Cardiac septum (tissue), 1 donor: Measurements from ENCODE around the gene POC1A. TPM values are rescaled to one million over a fixed set of nuclear protein-coding genes. Genes with fewer than 3 reads are reported as not detected.
A peak's percentile ranks its signal among the peaks of the same experiment; 100 is the strongest.

ENCODE experiments used
- DNase-seq: peaks from one replicate; pipeline ENCODE4 v3.0.0-alpha.2; 2020; ENCODE audit warnings: low spot score
- intact Hi-C: fragments of 100-400 bp; cut with DNase I; formaldehyde crosslinking; loops from one replicate; pipeline ENCODE4 v1.14.0; 2022
- total RNA-seq: library from RNA; stranded (reverse); fragmentation: NEBNext Ultra II Directional; extraction: Animal tissue kit (Norgen Biotek cat#: 25700); gene quantifications from one replicate; pipeline ENCODE4 v1.2.1, GENCODE V29; 2021
- donor health status: DM: no; HTN: no; CAD: no.

The POC1A gene
- total RNA-seq, 1 donor from 2014 or later = 1.5 TPM

DNA sequence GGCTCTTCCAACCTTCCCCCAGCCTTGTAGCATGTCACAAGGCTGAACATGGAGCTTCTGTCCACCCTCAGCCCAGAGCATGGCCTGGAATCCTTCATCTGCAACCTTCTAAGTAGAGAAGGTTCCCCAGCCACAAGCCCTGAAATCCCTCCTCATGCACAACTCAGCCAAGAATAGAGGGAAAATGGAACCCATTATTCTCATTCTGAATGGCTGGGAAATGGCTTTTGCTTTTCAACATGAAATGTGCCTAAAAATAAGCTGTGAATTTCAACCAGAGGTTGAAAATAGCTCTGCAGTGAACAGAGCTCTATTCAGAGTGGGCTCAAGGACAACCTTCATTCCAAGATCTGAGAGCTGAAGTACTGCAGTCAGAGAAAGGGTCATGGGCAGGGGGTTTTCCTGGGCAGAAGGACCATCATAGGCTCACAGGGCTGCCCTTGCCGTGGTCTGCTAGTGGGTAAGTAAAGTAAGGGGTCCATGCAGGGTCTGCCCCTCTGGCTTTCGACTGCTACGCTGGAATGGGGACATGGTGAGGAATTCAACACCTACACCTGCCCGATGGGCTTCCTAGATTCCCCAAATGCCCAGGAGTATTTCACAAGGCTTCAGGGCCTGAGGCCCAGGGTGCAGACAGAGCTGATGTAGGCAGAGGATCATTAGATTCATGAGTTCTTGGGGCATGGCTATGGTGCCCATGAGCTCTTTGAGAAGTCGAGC is 35.9 kb downstream of the POC1A start:
- DNase-seq = no peak
- intact Hi-C loops = no loop called here

DNA sequence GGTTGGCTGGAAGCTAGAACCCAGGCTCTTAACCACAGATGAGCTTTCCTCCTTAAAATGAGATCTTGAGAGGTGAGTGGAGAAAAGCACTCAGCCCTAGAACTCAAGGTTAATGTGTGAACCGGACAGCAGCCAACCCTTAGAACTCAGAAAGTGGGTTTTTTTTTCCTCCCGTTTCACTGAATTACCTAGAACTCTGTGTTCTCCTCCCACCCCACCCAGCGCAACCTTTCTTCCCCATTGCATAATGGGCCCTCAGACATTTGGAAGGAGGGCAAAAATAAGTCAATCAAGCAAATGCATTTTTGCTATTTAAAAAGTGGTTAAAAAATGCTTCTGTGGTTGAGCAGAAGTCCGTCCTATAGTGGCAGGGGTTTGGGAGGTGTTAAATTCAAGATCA is 36.7 kb downstream of the POC1A start:
- intact Hi-C loops = no loop called here
- DNase-seq = no peak

DNA sequence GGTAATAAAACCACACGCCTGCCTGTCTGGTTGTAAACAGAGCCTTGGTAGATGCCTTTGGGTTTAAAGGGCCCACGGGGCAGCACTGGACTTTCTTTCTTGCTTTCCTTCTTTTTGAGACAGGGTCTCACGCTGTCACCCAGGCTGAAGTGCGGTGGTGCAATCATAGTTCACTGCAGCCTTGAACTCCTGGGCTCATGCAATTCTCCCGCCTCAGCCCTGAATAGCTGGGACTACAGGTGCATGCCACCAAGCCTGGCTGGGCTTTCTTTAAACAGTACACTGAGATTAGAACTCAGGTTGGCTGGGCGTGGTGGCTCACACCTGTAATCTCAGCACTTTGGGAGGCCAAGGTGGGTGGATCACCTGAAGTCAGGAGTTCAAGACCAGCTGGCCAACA is 42.2 kb downstream of the POC1A start:
- intact Hi-C loops = no loop called here
- no peak for DNase-seq

DNA sequence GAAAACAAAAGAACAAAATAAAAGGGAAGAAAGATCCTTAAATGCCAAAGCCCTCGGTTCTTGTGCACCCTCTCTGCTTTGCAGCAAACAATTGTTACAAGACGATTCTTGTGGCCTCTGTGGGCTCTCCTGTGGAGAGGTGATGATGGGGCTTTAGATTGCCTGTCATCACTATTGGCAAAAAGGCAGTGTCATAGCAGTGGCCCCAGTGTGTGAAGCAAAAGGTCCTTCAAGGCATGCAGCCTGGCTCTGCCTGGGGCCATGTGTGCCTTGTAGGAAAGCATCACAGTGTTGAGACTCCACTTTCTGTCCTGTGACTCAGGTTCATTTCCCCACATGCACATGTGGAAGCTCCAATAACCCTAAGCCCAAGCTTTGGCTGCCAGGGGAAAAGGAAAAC is 43.7 kb downstream of the POC1A start:
- no peak for DNase-seq

DNA sequence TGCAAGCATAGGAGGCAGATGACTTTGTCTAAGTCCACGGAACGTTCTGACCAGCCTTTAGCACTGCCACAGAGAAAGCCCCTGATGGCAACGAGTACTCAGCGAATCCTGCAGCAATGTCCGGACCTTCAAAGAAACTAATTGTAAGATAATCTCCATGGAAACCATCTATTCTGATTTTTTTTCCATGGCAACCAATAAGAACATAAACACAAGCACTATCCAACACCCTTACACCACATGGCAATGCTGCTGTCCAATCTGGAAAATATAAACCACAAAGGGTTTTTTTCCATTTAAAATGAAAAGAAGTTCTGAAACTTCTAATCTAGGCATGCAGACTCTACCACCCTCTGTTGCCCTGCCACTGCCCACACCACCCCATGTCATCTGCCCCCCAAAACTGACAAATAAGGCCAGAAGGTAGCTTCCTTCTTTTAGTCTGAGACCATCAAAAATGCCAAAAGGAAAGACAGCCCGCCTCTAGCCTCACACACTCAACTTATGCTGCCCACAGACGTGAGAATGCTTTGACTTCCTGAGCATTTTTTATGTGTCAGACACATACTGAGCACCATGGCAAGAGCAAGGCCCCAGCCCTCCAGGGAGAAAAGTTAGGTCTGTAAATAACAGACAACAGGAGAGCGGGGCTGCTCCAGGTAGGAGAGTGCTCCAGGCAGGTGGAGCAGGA is 44.5 kb downstream of the POC1A start:
- intact Hi-C loops = no loop called here
- no peak for DNase-seq

More for the DNA sequence above, 43.7 kb downstream of the POC1A start:
- intact Hi-C loops = no loop called here

DNA sequence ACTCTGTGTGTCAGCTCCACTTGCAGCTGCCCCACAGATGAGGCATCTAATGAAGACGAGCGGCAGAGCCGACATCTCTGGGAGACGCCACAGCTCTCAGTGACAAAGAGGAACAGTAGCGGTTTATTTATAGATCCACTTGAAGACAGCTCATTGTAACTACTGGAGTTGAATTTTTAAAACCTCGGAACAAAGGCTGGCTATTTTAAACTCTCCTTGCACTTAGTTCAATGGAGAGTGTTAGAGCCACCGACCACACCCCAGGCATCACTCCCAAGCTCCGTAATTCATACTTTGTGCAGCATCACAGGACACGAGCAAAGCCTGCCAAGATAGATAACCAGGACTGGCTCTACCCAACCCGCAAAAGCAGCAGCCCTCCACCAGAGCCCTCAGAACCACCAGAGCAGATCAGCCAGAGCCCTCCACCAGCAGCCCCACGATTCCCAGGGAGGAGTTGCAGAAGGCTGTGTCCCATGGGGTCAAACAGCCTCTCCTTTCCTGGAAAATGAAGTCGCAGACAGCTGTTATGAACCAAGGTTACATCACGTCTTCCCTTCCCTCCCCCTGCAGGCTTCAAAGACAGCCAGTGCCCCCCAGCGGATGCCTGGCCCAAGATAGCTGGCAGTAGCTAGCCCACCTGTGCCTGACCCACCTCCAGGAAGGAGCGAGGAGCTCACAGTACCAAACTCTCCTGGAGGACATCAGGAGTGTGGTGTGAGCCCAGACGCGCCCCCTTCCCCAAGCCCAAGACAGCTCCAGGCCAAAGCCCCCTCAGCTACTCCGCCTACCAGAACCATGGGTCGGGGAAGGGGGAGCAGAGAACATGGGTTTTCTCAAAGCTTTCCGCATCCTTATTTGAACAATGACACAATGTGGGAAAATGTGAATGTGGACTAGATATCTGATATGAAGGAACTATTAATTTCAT is 45.7 kb downstream of the POC1A start:
- intact Hi-C loops = loop anchor here (1.0 kb wide), 2 partner anchors 52 to 103 kb away; partner anchors contain the start of gene DUSP7
- peak; percentile 85 for DNase-seq

DNA sequence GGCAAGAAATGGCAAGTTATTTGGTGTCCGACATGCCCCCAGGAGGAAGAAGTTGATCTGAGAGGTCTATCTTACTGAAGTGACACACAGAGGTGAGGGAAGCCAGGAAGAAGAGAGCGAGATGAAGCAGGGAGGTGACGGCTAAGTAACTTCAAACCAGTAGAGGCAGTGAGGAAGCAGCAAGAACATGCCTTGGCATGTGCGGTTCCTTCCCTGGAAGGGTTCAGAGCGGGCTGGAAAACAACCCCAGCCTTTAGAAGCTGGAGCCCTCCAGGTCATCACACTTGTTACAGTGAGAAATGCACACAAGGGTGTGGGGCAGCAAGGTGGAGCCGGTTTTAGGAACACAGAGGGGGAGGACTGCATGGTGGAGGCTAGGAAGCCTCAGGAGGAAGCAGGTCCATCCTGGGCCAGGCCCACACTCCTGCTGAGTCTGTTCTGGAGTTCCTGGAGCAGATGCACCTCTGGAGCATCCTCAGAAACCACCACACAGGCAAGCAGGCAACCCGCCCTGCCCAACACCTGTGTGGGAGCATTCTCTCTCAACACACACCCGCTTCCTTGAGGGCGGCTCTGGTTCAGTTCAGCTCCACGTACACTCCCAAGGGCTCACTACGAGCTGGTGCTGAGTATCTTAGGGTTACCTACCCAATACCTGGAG is 47.1 kb downstream of the POC1A start:
- no peak for DNase-seq
- intact Hi-C loops = no loop called here

DNA sequence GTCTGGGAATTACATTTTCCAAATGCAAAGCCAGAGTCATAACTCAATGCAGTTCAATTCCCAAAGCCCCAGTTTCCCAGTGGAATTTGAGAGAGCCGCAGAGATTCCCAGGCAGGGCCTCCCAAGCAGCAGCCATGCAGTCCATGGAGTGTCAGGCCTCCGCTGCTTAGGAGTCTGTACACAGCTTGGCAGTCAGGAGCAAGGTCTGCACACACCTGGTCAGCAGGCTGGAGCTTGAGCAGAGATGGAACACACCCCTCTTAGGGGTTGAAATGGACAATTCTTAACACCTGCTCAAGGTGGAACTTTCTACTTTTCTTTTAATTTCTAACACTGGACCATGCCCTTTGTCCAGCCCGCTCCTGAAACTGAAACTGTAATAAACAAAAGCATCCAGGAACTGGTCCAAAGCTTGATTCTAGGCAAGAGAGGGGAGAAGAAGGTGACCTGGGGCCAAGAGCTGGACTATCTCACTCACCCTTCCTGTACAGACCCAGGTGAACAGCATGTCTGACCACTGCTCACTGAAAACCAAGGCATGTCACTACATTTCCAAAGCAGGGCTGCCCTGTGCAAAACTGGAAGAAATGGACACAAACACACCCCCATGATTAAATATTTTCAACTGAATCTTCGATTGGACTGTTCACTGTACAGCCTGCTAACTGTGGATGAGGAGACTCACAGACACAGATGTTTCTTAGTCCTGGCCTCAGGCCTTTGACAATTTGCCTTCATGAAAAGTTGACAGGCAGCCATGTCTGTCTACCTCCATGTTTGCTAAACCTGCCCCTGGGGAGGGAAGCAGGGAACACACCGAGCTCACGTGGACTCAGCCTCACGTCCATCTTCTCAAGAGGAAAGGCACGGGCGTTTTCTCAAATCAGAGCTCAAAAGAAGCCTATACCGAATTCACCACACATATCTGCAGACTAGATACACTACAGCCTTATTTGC is 49.3 kb downstream of the POC1A start:
- DNase-seq = no peak
- intact Hi-C loops = no loop called here

DNA sequence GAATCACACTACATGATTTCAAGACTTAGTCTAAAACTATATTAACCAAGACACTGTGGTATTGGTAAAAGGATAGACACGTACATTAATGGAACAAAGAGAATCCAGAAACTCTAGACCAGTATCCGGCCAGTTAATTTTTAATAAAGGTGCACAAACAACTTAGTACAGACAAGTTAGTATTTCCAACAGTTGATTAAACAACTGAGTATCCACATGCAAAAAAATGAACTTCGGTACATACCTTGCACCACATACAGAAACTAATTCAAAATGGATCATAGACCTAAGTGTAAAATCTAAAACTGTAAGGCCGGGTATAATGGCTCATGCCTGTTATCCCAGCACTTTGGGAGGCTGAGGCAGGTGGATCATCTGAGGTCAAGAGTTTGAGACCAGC is 51.3 kb downstream of the POC1A start:
- no peak for DNase-seq
- intact Hi-C loops = no loop called here

DNA sequence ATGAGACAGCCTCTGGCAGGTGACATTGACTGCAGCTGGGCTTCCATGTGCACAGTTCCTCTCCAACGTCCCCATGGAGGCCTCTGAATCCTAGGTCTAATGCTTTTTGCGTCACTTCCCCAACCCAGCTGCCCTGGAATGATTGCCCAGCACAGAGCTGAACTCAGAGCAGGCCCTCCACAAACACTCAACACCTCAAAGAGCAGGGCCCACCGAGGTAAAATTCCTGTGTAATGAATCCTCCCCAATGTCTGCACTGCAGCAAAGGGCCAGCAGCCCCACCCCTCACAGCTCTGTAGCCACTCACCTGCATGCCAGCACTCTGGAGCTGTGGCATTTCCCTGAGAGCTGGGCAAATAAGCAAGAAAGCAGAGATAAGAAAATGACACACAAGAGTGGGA is 55.2 kb downstream of the POC1A start:
- no peak for DNase-seq
- intact Hi-C loops = no loop called here

DNA sequence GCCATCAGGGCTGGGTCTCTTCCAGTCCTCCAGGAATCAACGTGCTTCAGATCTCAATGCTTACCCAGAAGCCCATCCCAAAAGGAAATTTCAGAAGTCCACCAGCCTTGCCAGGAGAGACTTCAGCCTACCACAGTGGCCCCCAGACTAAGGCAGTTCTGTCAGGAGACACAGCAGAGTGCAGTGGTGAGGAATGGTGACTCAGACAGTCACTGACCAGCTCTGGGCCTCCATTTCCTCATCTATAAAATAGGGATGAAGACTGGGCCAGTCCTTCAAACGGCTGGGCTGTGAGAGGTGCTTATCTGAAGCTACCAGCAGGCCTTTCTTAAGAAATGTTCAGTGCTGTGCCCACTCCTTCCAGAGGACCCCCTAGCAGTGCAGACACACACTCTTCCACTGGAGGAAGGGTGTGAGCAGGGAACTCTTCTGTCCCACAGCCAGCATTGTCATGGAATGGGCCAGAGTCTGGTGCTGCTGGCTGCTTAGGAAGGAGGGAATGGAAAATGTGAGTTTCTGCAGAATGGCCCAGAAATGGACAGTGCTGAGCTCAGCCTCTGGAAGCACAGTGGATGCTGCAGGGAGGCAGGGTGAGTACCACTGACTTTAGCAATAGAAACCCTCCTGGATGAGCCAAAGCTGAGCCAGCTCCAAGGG is 56.2 kb downstream of the POC1A start:
- intact Hi-C loops = no loop called here
- no peak for DNase-seq

DNA sequence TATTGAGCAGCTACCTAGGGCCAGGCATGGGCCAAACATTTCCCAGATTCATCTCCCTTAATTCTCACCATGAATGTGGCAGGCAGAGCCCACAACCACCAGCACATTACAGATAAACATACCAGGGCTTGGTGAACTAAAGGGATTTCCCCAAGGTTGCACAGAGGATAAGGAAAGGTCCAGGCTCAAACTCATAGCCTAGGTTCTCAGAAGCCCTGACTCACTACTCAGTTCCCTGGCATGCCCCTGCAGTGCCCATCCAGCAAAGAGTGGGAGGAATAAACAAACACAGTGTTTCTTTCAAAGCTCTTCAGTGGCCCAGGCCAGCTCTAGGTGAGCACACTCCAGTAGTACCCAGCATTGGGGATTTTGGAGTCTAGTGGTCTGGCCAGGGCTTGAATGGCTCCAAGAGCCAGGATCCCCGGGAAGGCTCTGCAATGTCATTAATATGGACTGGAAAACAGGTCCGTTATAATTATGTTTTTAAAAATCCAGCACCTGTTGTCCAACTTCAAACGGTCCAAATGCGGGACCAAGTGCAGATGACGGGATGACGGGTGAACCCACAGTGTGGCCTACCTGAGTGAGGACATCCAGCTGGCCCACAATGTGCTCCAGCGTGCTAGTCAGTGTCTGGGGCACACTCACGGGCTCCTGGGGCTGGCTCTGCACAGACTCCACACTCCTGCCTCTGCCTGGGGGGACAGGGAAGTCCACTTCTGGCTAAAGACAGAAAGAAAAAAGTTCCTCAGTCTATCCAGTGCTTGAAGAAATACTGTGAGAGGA is 58.0 kb downstream of the POC1A start:
- DNase-seq = no peak
- intact Hi-C loops = no loop called here

DNA sequence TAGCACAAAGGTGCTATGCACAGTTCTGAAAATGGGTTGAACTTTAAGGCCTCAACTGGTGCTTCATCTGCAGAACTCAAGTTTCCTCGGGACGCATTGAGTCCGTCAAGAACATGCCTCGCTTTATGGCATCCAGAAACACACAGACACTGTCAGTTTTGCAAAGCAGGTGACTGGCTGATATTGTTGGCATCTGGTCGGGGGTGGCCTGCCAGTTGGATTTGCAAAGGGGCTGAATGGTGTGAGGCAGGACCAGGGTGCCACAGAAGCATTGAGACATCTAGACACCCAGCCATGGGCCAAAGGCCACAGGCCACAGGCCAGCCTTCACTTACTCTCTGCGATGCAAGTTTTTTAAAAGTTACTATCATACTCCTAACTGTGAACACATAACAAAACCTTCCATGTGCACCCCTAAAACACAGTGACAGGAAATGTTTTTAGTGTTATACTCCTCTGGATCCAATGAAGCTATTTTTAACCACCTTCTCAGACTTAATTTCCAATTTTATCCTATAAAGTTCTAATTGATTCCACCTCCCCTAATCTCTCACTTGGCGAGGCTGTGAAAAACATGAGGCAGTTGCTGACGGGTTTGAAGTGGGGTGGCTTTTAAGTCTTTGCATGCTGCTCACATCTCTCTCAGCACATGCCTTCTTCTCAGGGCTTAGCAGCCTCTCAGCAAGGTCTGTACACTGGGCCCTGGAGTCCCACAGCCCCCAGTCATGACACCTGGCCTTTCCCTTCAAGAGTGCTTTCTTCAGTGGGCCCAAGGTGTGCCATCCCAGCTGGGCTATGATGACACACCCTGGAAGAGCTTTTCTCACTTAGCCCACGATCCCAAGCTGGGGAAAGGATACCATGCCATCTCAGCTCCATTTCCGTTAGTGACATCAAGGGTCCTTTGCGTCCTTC is 59.4 kb downstream of the POC1A start:
- no peak for DNase-seq

DNA sequence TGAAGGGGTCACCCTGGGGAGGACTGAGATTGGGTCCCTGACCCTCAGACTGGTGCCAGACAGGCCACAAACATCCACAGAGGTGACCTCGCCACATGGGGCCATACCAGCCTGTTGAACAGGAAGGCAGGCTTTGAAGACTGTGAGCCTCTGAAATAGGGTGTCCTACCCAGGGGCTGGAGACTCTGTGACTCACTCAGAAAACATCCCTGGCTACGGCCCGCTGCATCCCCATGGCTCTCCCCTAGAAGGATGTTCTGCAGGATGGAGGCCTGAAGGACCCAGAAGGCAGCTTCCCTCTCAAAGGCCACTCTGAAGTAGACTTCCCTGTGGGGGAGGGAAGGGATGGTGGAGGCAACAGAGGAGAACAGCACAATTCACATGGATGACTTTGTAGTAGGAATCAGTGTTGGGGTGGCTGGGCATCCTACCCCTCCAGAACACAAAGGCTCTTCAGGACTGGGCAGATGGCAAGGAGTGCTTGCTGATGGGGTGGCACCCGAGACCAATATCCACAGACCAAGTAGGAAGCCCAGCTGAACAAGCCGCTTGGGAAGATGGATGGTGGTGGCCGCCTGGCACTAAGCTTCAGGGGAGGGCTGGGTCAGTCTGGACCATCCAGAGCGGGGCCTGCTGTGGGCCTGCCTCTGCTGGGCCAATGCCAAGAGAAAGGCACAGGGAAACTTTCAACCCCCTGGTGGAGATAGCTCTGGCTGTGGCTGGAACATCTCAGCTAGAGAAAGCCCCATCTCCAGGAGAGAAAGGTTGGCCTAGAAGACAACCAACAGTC is 60.3 kb downstream of the POC1A start:
- intact Hi-C loops = no loop called here
- no peak for DNase-seq

More for the DNA sequence above, 59.4 kb downstream of the POC1A start:
- intact Hi-C loops = no loop called here

DNA sequence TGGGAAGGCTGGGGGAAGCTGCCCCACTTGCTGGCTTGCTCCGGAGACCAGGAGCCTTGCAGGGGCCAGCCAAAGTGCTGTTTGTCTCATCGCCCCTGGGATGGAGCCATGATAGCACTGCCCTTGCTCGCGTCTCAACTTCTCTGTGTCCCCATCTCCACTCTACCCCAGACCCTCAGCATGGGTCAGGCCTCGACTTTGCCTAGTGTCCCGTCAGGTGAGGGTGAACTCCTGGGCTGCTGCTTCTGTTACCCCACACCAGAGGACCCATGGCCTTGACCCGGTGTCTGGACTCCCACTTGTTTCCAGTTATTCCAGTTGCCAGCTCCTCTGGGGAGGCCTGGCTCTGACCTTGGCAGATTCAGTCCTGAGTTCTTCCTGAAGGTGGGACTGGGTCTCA is 61.3 kb downstream of the POC1A start:
- intact Hi-C loops = no loop called here
- DNase-seq = no peak

DNA sequence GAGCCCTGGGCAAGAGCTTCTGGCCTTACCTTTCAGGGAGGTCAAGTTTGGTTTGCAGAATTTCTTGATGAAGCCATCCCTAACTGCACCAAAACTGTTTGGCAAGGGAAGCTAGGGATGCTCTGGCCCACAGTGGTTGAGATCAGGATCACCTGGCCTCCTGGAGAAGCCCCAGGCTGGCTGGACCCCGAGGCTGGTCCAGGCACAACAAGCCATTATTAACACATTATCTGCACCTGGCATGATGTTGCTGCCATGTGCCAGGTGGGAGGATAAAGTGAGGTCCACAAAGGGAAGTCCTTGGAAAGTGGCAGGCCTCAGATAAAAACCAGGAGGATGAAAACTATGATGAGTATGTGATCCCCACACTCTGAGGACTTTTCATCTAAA is 62.0 kb downstream of the POC1A start:
- intact Hi-C loops = no loop called here
- DNase-seq = no peak
